ENCODE data around the gene DSCAM.
A peak's percentile ranks its signal among the peaks of the same experiment; 100 is the strongest.

DSCAM gene

DNA sequence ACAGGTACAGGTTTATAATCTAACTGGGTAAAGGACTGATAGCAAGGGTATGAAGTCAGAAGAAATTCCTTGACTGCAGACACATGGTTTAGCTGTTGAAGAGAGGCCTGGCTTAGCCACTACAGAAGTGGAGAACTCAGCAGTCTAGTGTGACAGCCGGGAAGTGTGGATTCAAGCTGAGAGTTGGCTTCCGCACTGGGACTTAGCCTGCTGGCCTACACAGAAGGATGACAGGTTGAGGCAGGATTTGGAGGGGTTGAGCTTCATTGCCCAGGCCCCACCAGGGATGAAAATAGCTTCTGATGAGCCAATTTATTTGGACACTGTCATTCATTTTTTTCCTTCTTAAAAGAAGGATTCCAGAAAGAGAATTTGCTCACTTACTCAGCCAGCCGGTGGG, 695.3 kb downstream of the DSCAM start:
- no peak overlapping the region for H3K27ac ChIP-seq (replicated peaks)
- no peak for DNase-seq (ENCODE audit: low read depth in 1 of 2, low spot score in 1 of 2)
- no peak overlapping the region for H3K4me3 ChIP-seq (replicated peaks; ENCODE audit: insufficient read depth, low read length)
- TF ChIP-seq REST (IDR thresholded peaks at IDR 0.05; ENCODE audit: insufficient replicate concordance, low read depth) (no peak), GABPA (IDR thresholded peaks at IDR 0.05; ENCODE audit: low read depth) (no peak), SPI1 (IDR thresholded peaks at IDR 0.05; ENCODE audit: borderline replicate concordance, low read depth) (no peak), POLR2AphosphoS5 (IDR thresholded peaks at IDR 0.05; ENCODE audit: low read depth) (no peak)
- TF ChIP-seq, protein P1, sequence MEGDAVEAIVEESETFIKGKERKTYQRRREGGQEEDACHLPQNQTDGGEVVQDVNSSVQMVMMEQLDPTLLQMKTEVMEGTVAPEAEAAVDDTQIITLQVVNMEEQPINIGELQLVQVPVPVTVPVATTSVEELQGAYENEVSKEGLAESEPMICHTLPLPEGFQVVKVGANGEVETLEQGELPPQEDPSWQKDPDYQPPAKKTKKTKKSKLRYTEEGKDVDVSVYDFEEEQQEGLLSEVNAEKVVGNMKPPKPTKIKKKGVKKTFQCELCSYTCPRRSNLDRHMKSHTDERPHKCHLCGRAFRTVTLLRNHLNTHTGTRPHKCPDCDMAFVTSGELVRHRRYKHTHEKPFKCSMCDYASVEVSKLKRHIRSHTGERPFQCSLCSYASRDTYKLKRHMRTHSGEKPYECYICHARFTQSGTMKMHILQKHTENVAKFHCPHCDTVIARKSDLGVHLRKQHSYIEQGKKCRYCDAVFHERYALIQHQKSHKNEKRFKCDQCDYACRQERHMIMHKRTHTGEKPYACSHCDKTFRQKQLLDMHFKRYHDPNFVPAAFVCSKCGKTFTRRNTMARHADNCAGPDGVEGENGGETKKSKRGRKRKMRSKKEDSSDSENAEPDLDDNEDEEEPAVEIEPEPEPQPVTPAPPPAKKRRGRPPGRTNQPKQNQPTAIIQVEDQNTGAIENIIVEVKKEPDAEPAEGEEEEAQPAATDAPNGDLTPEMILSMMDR (IDR thresholded peaks at IDR 0.05; ENCODE audit: insufficient read depth, low read length), result no peak
- no peaks in the 10 kb centered on the region for H3K27me3 ChIP-seq (ENCODE audit: insufficient read depth, poor library complexity, severe bottlenecking)

GRCh38 chr21:40146216-40146837, 700.6 kb downstream of the DSCAM start:
- Histone ChIP-seq H3K4me3 (replicated peaks; ENCODE audit: insufficient read depth, low read length) (no peak overlapping the region), H3K27ac (replicated peaks) (no peak overlapping the region), H3K27me3 (ENCODE audit: insufficient read depth, poor library complexity, severe bottlenecking) (no peaks in the 10 kb centered on the region)
- TF ChIP-seq, protein P1 (IDR thresholded peaks at IDR 0.05; ENCODE audit: insufficient read depth, low read length), result no peak
- TF ChIP-seq GABPA (IDR thresholded peaks at IDR 0.05; ENCODE audit: low read depth) (no peak), SPI1 (IDR thresholded peaks at IDR 0.05; ENCODE audit: borderline replicate concordance, low read depth) (no peak), POLR2AphosphoS5 (IDR thresholded peaks at IDR 0.05; ENCODE audit: low read depth) (no peak), REST (IDR thresholded peaks at IDR 0.05; ENCODE audit: insufficient replicate concordance, low read depth) (no peak)
- no peak for DNase-seq (ENCODE audit: low read depth in 1 of 2, low spot score in 1 of 2)

DNA sequence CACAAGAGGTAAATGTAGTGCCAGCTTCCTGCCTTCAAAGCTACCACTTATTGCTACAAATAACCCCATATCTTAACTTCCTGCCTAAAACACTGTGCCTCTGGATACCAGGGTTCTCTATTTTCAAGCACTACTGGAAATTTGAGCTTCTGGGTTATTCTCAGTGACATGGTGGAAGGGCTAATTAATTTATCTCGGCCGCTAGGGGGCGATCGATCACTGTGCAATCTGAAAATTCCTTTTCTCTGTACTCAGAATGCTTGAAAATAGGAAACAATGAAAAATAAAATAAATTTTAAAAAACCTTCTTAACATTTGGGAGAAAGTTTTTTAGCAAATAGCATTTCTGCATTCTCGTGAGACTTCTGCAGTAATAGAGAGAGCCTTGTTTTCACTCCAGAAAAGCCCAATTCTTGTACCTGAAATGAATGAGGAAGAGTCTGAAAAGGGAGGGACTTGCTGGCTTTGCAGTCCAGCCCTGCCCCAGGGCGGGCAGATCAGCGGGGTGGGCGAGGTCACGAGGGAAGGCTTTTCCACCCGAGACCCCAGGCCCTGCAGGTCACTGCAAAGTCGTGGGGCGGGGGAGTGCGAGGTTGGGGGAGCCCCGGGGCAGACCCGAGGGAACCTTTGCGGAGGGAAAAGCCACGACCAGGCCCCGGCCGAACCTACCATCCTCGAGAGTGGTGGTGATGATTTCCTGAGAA, 703.0 kb downstream of the DSCAM start:
- DNase-seq (ENCODE audit: low read depth in 1 of 2, low spot score in 1 of 2), result peak; percentile 1 to 27
- H3K27me3 ChIP-seq (ENCODE audit: insufficient read depth, poor library complexity, severe bottlenecking), result no peaks in the 10 kb centered on the region
- no peak overlapping the region for H3K4me3 ChIP-seq (replicated peaks; ENCODE audit: insufficient read depth, low read length)
- no peak for TF ChIP-seq GABPA (IDR thresholded peaks at IDR 0.05; ENCODE audit: low read depth)
- TF ChIP-seq, protein P1 (IDR thresholded peaks at IDR 0.05; ENCODE audit: insufficient read depth, low read length), result peak; percentile 38
- H3K27ac ChIP-seq (replicated peaks), result no peak overlapping the region
